ENCODE measurements around the gene MED22. TPM values are rescaled to one million over a fixed set of nuclear protein-coding genes. Genes with fewer than 3 reads are reported as not detected.
"Not testable (repeated sequence)": the region's sequence is repeated elsewhere in the genome, so short reads cannot be mapped to it uniquely, and the experiment has no call there.

Gene MED22
- total and polyA plus RNA-seq, 2 donors, result 17.3 to 42.7 TPM

GRCh38 chr9:133331641-133332380 is 16.1 kb downstream of the MED22 start:
- Histone ChIP-seq H3K36me3 (ENCODE audit: insufficient read depth) (peaks cover 3% of the 10 kb centered on the region), H3K4me1 (ENCODE audit: insufficient read depth) (peaks cover 3% of the 10 kb centered on the region), H3K27ac (ENCODE audit: low read depth) (no peak overlapping the region), H3K4me3 (ENCODE audit: low read depth, low read length) (no peak overlapping the region)
- DNase-seq (ENCODE audit: extremely low spot score), result no peak
- 97% methylated on average over 57 of the region's 57 CpGs for WGBS

DNA sequence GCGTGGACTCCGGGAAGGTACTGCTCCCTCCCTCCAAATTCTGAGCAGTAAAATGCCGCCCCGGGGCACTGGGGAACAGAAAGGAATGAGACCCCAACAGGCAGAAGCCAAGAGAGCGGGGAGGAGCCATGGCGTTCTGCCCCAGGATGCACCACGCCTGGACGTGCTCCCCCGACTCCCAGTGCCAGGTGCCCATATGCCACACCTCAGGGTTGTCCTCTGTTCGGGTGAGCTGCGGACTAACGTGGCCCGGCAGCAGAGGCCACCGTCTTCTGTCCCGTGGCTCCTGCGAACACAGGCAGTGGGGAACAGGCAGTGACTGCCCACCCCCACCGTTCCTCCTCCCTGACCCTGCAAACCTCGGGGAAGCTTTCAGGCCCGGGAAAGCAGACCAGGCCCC is 16.7 kb downstream of the MED22 start:
- Histone ChIP-seq H3K4me1 (ENCODE audit: insufficient read depth) (peaks cover 3% of the 10 kb centered on the region), H3K27ac (ENCODE audit: low read depth) (no peak overlapping the region), H3K36me3 (ENCODE audit: insufficient read depth) (peaks cover 3% of the 10 kb centered on the region), H3K4me3 (ENCODE audit: low read depth, low read length) (no peak overlapping the region)
- 87% methylated on average over 19 of the region's 19 CpGs for WGBS
- no peak for DNase-seq (ENCODE audit: extremely low spot score)

DNA sequence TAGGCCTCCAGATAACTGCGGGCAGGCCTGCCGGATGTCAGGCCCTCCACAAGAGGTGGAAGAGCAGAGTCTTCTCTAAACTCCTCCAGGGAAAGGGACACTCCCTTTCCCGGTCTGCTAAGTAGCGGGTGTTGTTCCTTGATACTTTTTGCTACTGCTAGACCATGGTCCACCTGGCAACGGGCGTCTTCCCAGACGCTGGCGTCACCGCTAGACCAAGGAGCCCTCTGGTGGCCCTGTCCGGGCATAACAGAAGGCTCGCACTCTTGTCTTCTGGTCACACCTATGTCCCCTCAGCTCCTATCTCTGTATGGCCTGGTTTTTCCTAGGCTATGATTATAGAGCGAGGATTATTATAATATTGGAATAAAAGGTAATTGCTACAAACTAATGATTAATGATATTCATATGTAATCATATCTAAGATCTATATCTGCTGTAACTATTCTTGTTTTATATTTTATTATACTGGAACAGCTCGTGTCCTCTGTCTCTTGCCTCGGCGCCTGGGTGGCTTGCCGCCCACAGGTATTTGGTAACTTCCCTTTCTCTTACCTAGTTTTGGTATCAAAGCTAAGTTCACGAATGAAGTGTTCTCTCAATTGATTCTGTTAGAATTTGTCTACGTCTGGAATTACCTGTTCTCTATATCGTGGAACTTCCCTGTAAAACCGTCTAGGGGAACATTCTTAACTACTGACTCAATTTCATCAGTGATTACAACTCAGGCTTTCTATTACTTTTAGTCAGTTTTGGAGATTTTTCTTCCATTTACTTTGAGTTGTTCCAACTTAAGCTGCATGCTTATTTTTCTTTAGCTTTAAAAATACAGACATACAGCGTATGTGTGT is 18.4 kb downstream of the MED22 start:
- H3K4me1 ChIP-seq (ENCODE audit: insufficient read depth); H3K27ac ChIP-seq (ENCODE audit: low read depth); H3K4me3 ChIP-seq (ENCODE audit: low read depth, low read length); DNase-seq (ENCODE audit: extremely low spot score); H3K36me3 ChIP-seq (ENCODE audit: insufficient read depth): not testable (repeated sequence)
- WGBS, result 54% methylated on average over 21 of the region's 21 CpGs

DNA sequence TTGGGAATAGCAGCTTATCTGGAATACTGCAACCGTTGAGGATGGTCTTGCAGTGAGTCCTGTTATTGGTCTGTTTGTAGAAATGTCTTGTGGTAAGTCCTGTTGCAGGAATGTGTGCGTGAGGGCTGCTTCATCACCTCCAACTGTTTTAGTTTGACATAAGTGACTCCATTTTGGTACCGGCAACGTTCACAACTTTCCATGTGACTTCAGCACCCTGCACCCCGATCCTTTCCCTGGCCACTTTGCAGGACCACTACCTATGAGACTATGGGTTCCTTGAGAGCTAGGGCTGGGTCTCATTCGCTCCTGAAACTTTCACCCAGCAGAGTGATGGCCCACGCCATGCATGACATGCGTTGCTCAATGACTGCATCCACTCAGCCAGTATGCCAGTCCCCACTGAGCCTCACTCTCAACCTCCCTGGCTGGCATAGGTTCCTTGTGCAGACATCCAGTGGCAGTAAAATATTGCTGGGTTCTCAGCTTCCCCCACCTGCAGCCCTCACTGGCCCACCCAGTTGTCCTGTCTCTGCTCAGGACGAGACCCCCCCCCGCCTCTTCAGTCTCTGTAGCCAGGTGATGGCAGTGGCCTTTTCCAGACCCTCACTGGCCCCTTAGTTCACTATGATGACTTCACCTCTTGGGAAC is 20.0 kb downstream of the MED22 start:
- no peak overlapping the region for H3K27ac ChIP-seq (ENCODE audit: low read depth)
- 90% methylated on average over 10 of the region's 10 CpGs for WGBS
- peaks cover 3% of the 10 kb centered on the region for H3K36me3 ChIP-seq (ENCODE audit: insufficient read depth)
- no peak for DNase-seq (ENCODE audit: extremely low spot score)
- no peak overlapping the region for H3K4me3 ChIP-seq (ENCODE audit: low read depth, low read length)
- H3K4me1 ChIP-seq (ENCODE audit: insufficient read depth), result no peaks in the 10 kb centered on the region

DNA sequence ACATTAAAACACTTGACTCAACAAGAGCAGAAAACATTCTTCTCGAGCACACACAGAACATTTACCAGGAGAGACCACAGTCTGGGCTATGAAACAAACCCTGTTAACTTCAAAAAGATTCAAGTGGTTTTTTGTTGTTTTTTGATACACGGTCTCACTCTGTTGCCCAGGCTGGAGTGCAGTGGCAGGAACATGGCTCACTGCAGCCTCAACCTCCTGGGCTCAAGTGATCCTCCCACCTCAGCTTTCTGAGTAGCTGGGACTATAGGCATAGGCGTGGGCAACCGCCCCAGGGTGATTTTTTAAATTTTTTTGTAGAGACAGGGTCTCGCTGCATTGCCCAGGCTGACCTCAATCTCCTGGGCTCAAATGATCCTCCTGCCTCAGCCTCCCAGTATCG is 20.9 kb downstream of the MED22 start:
- not testable (repeated sequence) for H3K27ac ChIP-seq (ENCODE audit: low read depth); DNase-seq (ENCODE audit: extremely low spot score); H3K4me3 ChIP-seq (ENCODE audit: low read depth, low read length); H3K36me3 ChIP-seq (ENCODE audit: insufficient read depth); H3K4me1 ChIP-seq (ENCODE audit: insufficient read depth)
- 90% methylated on average over 6 of the region's 6 CpGs for WGBS

DNA sequence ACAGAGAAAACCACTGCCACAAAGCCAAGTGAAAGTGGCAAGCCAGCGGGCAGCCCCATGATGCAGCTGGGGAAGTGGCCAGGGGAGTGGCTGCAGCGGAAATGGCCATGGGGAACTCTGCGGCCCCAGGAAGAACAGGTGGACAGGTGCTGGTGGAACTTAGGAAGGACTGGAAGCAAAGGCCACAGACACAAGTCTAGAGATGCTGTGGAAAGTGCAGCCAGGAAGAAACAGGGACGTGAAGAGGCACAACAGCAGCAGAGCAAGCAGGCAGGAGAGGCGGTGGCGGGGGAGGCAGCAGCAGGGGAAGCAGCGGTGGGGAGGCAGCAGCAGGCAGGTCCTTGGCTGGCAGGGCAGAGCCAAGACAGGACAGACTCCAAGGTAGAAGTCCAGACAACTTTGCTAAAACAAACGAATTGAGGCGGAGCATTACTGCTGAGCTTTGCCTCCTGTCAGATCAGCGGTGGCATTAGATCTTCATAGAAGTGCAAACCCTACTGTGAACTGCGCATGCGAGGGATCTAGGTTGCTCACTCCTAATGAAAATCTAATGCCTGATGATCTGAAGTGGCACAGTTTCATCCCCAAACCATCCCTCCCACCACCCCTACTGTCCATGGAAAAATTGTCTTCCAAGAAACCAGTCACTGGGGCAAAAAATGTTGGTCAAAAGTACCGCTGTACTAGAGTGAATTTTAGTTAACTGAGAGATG is 23.8 kb downstream of the MED22 start:
- no peak for DNase-seq (ENCODE audit: extremely low spot score)

DNA sequence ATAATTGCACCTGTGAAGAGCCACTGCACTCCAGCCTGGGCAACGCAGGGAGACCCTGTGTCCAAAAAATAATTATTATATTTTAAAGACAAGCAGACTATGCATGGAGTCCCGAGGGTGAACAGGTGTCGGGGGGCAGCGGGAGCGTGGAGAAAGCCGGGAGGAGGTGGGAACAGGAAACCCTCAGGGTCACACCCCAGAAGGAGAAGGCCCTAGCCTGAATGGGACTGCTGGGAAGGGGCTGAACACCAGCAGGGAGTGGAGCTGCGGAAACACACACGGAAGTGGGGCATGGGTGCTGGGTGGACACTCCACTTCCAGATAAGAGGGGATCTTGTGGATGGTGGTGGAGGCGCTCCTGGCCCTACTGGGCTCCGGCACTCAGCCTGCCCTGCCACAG is 24.7 kb downstream of the MED22 start:
- DNase-seq (ENCODE audit: extremely low spot score), result no peak
- Histone ChIP-seq H3K27ac (ENCODE audit: low read depth) (no peak overlapping the region), H3K36me3 (ENCODE audit: insufficient read depth) (no peaks in the 10 kb centered on the region), H3K4me1 (ENCODE audit: insufficient read depth) (no peaks in the 10 kb centered on the region), H3K4me3 (ENCODE audit: low read depth, low read length) (no peak overlapping the region)
- 88% methylated on average over 10 of the region's 10 CpGs for WGBS

More for the DNA sequence above, 23.8 kb downstream of the MED22 start:
- H3K36me3 ChIP-seq (ENCODE audit: insufficient read depth), result no peaks in the 10 kb centered on the region
- no peaks in the 10 kb centered on the region for H3K4me1 ChIP-seq (ENCODE audit: insufficient read depth)
- WGBS, result 89% methylated on average over 13 of the region's 13 CpGs
- H3K27ac ChIP-seq (ENCODE audit: low read depth), result no peak overlapping the region
- no peak overlapping the region for H3K4me3 ChIP-seq (ENCODE audit: low read depth, low read length)

DNA sequence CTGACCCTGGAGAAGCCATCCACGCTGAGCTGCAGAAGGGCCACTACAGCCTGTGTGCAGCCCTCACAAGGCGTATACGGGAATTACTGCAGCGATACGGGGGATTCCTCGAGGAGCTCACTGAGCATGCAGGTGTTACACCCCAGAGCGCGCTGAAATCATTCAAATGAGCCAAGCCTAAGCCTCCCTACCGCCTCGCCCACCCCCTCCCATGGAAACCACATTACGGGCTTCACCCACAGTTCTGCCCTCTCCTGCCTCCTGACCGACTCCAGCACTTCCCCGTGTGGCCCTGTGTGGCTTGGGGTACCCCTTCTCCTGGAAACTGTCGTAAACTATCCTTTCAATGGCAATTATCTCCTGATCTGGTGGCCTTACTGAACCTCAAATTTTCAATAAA is 25.2 kb downstream of the MED22 start:
- no peaks in the 10 kb centered on the region for H3K36me3 ChIP-seq (ENCODE audit: insufficient read depth)
- no peaks in the 10 kb centered on the region for H3K4me1 ChIP-seq (ENCODE audit: insufficient read depth)
- no peak overlapping the region for H3K4me3 ChIP-seq (ENCODE audit: low read depth, low read length)
- 83% methylated on average over 14 of the region's 14 CpGs for WGBS
- DNase-seq (ENCODE audit: extremely low spot score), result no peak
- H3K27ac ChIP-seq (ENCODE audit: low read depth), result no peak overlapping the region

GRCh38 chr9:133321411-133321935 is 26.5 kb downstream of the MED22 start:
- DNase-seq (ENCODE audit: extremely low spot score), result no peak
- H3K4me1 ChIP-seq (ENCODE audit: insufficient read depth), result no peaks in the 10 kb centered on the region
- 81% methylated on average over 13 of the region's 13 CpGs for WGBS
- no peak overlapping the region for H3K4me3 ChIP-seq (ENCODE audit: low read depth, low read length)
- H3K27ac ChIP-seq (ENCODE audit: low read depth), result no peak overlapping the region
- no peaks in the 10 kb centered on the region for H3K36me3 ChIP-seq (ENCODE audit: insufficient read depth)

- WGBS, result 71% methylated on average over 13 of the region's 13 CpGs
These were observed 27.5 kb downstream of the MED22 start for GRCh38 chr9:133320421-133320881.

DNA sequence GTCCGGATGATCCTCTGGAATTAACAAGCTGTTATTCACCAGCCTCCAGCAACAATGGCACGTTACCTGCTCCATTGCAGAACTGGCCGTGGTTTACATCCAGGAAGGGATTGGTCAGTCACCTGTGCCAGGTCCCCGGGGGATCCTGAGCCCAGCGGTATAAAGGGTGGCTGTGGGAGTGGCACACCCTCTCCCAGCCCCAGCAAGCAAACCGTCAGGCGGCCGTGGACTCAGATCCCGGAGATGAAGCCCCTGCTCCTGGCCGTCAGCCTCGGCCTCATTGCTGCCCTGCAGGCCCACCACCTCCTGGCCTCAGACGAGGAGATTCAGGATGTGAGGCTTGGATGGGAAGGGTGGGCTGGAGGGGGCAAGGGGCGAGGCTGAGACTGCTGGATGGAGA is 30.4 kb downstream of the MED22 start:
- H3K4me3 ChIP-seq (ENCODE audit: low read depth, low read length), result not testable (repeated sequence)
- WGBS, result 76% methylated on average over 13 of the region's 13 CpGs

More at GRCh38 chr9:133320421-133320881, 27.5 kb downstream of the MED22 start:
- H3K36me3 ChIP-seq (ENCODE audit: insufficient read depth), result no peaks in the 10 kb centered on the region
- no peak overlapping the region for H3K4me3 ChIP-seq (ENCODE audit: low read depth, low read length)
- H3K27ac ChIP-seq (ENCODE audit: low read depth), result no peak overlapping the region
- DNase-seq (ENCODE audit: extremely low spot score), result no peak
- H3K4me1 ChIP-seq (ENCODE audit: insufficient read depth), result no peaks in the 10 kb centered on the region

GRCh38 chr9:133315997-133316396 is 31.9 kb downstream of the MED22 start:
- H3K4me1 ChIP-seq (ENCODE audit: insufficient read depth), result no peaks in the 10 kb centered on the region
- H3K36me3 ChIP-seq (ENCODE audit: insufficient read depth), result no peaks in the 10 kb centered on the region
- H3K4me3 ChIP-seq (ENCODE audit: low read depth, low read length), result no peak overlapping the region
- DNase-seq (ENCODE audit: extremely low spot score), result no peak
- 79% methylated on average over 2 of the region's 2 CpGs for WGBS
- H3K27ac ChIP-seq (ENCODE audit: low read depth), result no peak overlapping the region

More for the DNA sequence above, 30.4 kb downstream of the MED22 start:
- not testable (repeated sequence) for H3K27ac ChIP-seq (ENCODE audit: low read depth); H3K36me3 ChIP-seq (ENCODE audit: insufficient read depth); H3K4me1 ChIP-seq (ENCODE audit: insufficient read depth); DNase-seq (ENCODE audit: extremely low spot score)

- no peaks in the 10 kb centered on the region for H3K4me1 ChIP-seq (ENCODE audit: insufficient read depth)
- WGBS, result 83% methylated on average over 6 of the region's 6 CpGs
- H3K36me3 ChIP-seq (ENCODE audit: insufficient read depth), result no peaks in the 10 kb centered on the region
These were observed 38.3 kb downstream of the MED22 start for GRCh38 chr9:133309608-133310007.

More at GRCh38 chr9:133309608-133310007, 38.3 kb downstream of the MED22 start:
- no peak for DNase-seq (ENCODE audit: extremely low spot score)
- Histone ChIP-seq H3K27ac (ENCODE audit: low read depth) (no peak overlapping the region), H3K4me3 (ENCODE audit: low read depth, low read length) (no peak overlapping the region)
